HS-5 (cell line): ENCODE results near the gene CD53.
"Not testable (repeated sequence)": the region's sequence is repeated elsewhere in the genome, so short reads cannot be mapped to it uniquely, and the experiment has no call there.

Experiments used
- DNase-seq: peaks from one replicate; pipeline ENCODE4 v3.0.0-alpha.2; 2012; ENCODE audit warnings: low read depth

Gene CD53

GRCh38 chr1:110872745-110873720 is at the start of gene CD53:
Gene CD53 (plus strand): TSS chr1:110873148. CDS start chr1:110891409, 18,261 bp downstream.
- no peak for DNase-seq

GRCh38 chr1:110824192-110824591 is 48.8 kb upstream of the CD53 start:
- no peak for DNase-seq

- DNase-seq: no peak
Observed at GRCh38 chr1:110829955-110830553, 42.9 kb upstream of the CD53 start.

- not testable (repeated sequence) for DNase-seq
Observed at GRCh38 chr1:110833779-110834178, 39.2 kb upstream of the CD53 start.

- DNase-seq: no peak
Observed at GRCh38 chr1:110846861-110847260, 26.1 kb upstream of the CD53 start.

- DNase-seq: no peak
Observed at GRCh38 chr1:110850145-110850544, 22.8 kb upstream of the CD53 start.

GRCh38 chr1:110850627-110851026 is 22.3 kb upstream of the CD53 start:
- DNase-seq: no peak

- DNase-seq: no peak
Observed at GRCh38 chr1:110853135-110853534, 19.8 kb upstream of the CD53 start.

GRCh38 chr1:110856410-110856809 is 16.5 kb upstream of the CD53 start:
- DNase-seq: no peak

GRCh38 chr1:110857964-110858948 is 14.7 kb upstream of the CD53 start:
- no peak for DNase-seq

GRCh38 chr1:110859062-110859461 is 13.9 kb upstream of the CD53 start:
- DNase-seq: no peak

- no peak for DNase-seq
Observed at GRCh38 chr1:110860174-110860573, 12.8 kb upstream of the CD53 start.

- not testable (repeated sequence) for DNase-seq
Observed at GRCh38 chr1:110860620-110861019, 12.3 kb upstream of the CD53 start.

GRCh38 chr1:110861942-110862341 is 11.0 kb upstream of the CD53 start:
- not testable (repeated sequence) for DNase-seq

GRCh38 chr1:110864287-110864686 is 8.7 kb upstream of the CD53 start:
- no peak for DNase-seq

- DNase-seq: no peak
Observed at GRCh38 chr1:110870721-110871388, 2.1 kb upstream of the CD53 start.

- no peak for DNase-seq
Observed at GRCh38 chr1:110872366-110872744, 593 bp upstream of the CD53 start.

GRCh38 chr1:110873856-110874255 is 908 bp downstream of the CD53 start:
- DNase-seq: no peak

- no peak for DNase-seq
Observed at GRCh38 chr1:110874324-110875215, 1.6 kb downstream of the CD53 start.

- DNase-seq: no peak
Observed at GRCh38 chr1:110875216-110875731, 2.3 kb downstream of the CD53 start.
